Measurements from ENCODE around the gene NEUROG3. TPM values are rescaled to one million over a fixed set of nuclear protein-coding genes. Genes with fewer than 3 reads are reported as not detected.

The NEUROG3 gene
- total and polyA plus RNA-seq, 7 experiments from 2014 or later = 0.24 TPM; not detected in 6

Other genes starting within 250 kb of the NEUROG3 start
- gene TACR2, start 156.5 kb downstream of the NEUROG3 start, total RNA-seq = under 1 TPM in 1 of 5 experiments, not detected in 4; 0.44 TPM
- gene TACR2, start 156.5 kb downstream of the NEUROG3 start, polyA plus RNA-seq = under 1 TPM in 1 of 2 donors, not detected in 1; 0.47 TPM
- 1 to 10 TPM; 1.2 to 7.2 (median 1.9) TPM for gene TSPAN15, start 122.0 kb downstream of the NEUROG3 start, total RNA-seq
- gene TSPAN15, start 122.0 kb downstream of the NEUROG3 start, polyA plus RNA-seq = 1 to 10 TPM; 2.1 to 3.5 TPM
- gene FAM241B, start 56.8 kb upstream of the NEUROG3 start, total RNA-seq = 10 to 100 TPM in 4 of 5 experiments, 1 to 10 TPM in 1; 8.6 to 13.9 (median 12.4) TPM
- 10 to 100 TPM; 21.3 to 26.3 TPM for gene FAM241B, start 56.8 kb upstream of the NEUROG3 start, polyA plus RNA-seq
- under 1 TPM in 1 of 5 experiments, not detected in 4; 0.88 TPM for gene COL13A1, start 228.5 kb upstream of the NEUROG3 start, total RNA-seq
- gene COL13A1, start 228.5 kb upstream of the NEUROG3 start, polyA plus RNA-seq = not detected